ENCODE results near the gene GAS2.

GAS2 gene

GRCh38 chr11:22797047-22797446, 130.6 kb downstream of the GAS2 start:
- no peak for DNase-seq

- no peak for DNase-seq
These were observed 132.5 kb downstream of the GAS2 start for GRCh38 chr11:22798901-22799300.

- no peak for DNase-seq
These were observed 134.1 kb downstream of the GAS2 start for GRCh38 chr11:22800482-22800881.

GRCh38 chr11:22802861-22803260, 136.4 kb downstream of the GAS2 start:
- DNase-seq: no peak

GRCh38 chr11:22807391-22807790, 141.0 kb downstream of the GAS2 start:
- DNase-seq: no peak

GRCh38 chr11:22807855-22808570, 141.6 kb downstream of the GAS2 start:
- no peak for DNase-seq

- no peak for DNase-seq
These were observed 142.3 kb downstream of the GAS2 start for GRCh38 chr11:22808571-22809197.

GRCh38 chr11:22809893-22810292, 143.5 kb downstream of the GAS2 start:
- DNase-seq: no peak

- no peak for DNase-seq
These were observed 155.8 kb downstream of the GAS2 start for GRCh38 chr11:22822203-22822602.

- DNase-seq: no peak
These were observed 162.0 kb downstream of the GAS2 start for GRCh38 chr11:22828373-22828772.

- DNase-seq: peak; percentile 91
These were observed 163.0 kb downstream of the GAS2 start, which contains the start of gene SVIP for GRCh38 chr11:22829231-22830081. Gene SVIP, minus strand, starts transcription at chr11:22829801. Its CDS starts 53 bp downstream, at chr11:22829748.

- no peak for DNase-seq
These were observed 163.6 kb downstream of the GAS2 start for GRCh38 chr11:22830082-22830414.

GRCh38 chr11:22832315-22833015, 166.1 kb downstream of the GAS2 start:
- DNase-seq: no peak

GRCh38 chr11:22846726-22847125, 180.3 kb downstream of the GAS2 start:
- no peak for DNase-seq

- DNase-seq: no peak
These were observed 185.1 kb downstream of the GAS2 start for GRCh38 chr11:22851477-22851876.

- no peak for DNase-seq
These were observed 193.3 kb downstream of the GAS2 start for GRCh38 chr11:22859756-22860155.

GRCh38 chr11:22860241-22860640, 193.8 kb downstream of the GAS2 start, which contains the start of gene CCDC179:
Gene CCDC179, minus strand, starts transcription at chr11:22860474. Its CDS starts 53 bp downstream, at chr11:22860421.
- DNase-seq: no peak
